ENCODE data around the gene FGF6. TPM values are rescaled to one million over a fixed set of nuclear protein-coding genes. Genes with fewer than 3 reads are reported as not detected.

The FGF6 gene
- total RNA-seq, 2 experiments from 2014 or later, result not detected

DNA sequence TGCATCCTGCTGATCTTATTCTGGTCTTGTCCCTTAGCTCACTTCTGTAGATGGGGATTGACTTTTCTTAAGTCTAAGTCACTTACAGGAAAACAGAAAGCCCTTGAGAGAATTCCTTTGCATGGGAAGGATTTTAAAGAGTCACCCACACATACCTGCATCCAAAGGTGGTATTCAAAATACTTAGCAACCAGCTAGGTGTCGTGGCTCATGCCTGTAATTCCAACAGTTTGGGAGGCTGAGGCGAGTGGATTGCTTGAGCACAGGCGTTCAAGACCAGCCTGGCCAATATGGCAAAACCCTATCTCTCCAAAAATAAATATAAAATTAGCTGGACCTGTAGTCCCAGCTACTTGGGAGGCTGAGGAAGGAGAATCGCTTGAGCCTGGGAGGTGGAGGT lies 14.2 kb downstream of the FGF6 start:
- DNase-seq (no peak), ATAC-seq (ENCODE audit: poor library complexity) (no peak)
- H3K27me3 Mint-ChIP-seq, result no peaks in the 10 kb centered on the region
- Histone ChIP-seq H3K36me3 (ENCODE audit: insufficient read depth, low read length) (no peaks in the 10 kb centered on the region), H3K4me1 (ENCODE audit: insufficient read depth, low read length) (no peaks in the 10 kb centered on the region), H3K4me3 (ENCODE audit: low read length) (no peak overlapping the region), H3K27ac (ENCODE audit: low read depth in 1 of 2, low read length in 2 of 2) (no peak overlapping the region), H3K27me3 (ENCODE audit: control insufficient read depth in 1 of 2, insufficient read depth in 2 of 2, low read length in 2 of 2) (no peaks in the 10 kb centered on the region), H3K9me3 (ENCODE audit: control insufficient read depth in 1 of 2, insufficient read depth in 1 of 2, low read length in 2 of 2) (no peaks in the 10 kb centered on the region)
- H3K4me3 Mint-ChIP-seq, result no peak overlapping the region
- no peaks in the 10 kb centered on the region for H3K36me3 Mint-ChIP-seq (ENCODE audit: low read depth)
- CTCF ChIA-PET, result no interaction called here
- intact Hi-C loops (cut with DNase I, micrococcal nuclease), result no loop called here
- TF ChIP-seq, protein P1, sequence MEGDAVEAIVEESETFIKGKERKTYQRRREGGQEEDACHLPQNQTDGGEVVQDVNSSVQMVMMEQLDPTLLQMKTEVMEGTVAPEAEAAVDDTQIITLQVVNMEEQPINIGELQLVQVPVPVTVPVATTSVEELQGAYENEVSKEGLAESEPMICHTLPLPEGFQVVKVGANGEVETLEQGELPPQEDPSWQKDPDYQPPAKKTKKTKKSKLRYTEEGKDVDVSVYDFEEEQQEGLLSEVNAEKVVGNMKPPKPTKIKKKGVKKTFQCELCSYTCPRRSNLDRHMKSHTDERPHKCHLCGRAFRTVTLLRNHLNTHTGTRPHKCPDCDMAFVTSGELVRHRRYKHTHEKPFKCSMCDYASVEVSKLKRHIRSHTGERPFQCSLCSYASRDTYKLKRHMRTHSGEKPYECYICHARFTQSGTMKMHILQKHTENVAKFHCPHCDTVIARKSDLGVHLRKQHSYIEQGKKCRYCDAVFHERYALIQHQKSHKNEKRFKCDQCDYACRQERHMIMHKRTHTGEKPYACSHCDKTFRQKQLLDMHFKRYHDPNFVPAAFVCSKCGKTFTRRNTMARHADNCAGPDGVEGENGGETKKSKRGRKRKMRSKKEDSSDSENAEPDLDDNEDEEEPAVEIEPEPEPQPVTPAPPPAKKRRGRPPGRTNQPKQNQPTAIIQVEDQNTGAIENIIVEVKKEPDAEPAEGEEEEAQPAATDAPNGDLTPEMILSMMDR (IDR thresholded peaks at IDR 0.05), result no peak
- no peak overlapping the region for H3K27ac Mint-ChIP-seq
- H3K4me1 Mint-ChIP-seq (ENCODE audit: low read depth), result no peaks in the 10 kb centered on the region
- POLR2A ChIA-PET, result no interaction called here
- H3K9me3 Mint-ChIP-seq, result no peaks in the 10 kb centered on the region

DNA sequence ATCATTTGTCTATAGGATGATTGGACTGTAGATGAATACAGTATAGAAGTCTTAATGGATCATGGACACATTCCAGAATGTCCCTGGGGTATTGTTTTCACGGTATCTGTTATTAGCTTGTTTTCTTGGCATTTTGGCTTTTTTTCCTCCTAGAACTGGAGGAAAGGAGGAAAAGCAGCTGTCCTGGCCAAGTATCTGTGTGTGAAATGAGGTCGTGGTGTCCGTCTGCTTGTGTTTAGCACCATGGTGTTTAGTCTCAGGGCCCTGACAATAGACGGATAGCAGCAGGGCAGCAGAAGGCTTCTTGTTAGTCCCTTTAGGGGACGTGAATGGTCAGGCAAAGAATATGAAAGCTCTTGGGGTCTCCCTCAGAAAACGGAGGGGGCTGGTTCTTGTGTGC lies 21.2 kb downstream of the FGF6 start:
- Histone ChIP-seq H3K4me3 (ENCODE audit: low read length) (no peak overlapping the region), H3K4me1 (ENCODE audit: insufficient read depth, low read length) (no peaks in the 10 kb centered on the region), H3K27me3 (ENCODE audit: control insufficient read depth in 1 of 2, insufficient read depth in 2 of 2, low read length in 2 of 2) (no peaks in the 10 kb centered on the region), H3K36me3 (ENCODE audit: insufficient read depth, low read length) (no peaks in the 10 kb centered on the region), H3K27ac (ENCODE audit: low read depth in 1 of 2, low read length in 2 of 2) (no peak overlapping the region), H3K9me3 (ENCODE audit: control insufficient read depth in 1 of 2, insufficient read depth in 1 of 2, low read length in 2 of 2) (no peaks in the 10 kb centered on the region)
- no peak for DNase-seq
- intact Hi-C loops (cut with DNase I, micrococcal nuclease), result loop anchor here in 1 of 2 experiments (1.0 kb wide), 1 partner anchor 100 kb away; no protein-coding TSS in a partner anchor
- Mint-ChIP-seq H3K36me3 (ENCODE audit: low read depth) (no peaks in the 10 kb centered on the region), H3K27ac (no peak overlapping the region), H3K4me1 (ENCODE audit: low read depth) (no peaks in the 10 kb centered on the region), H3K9me3 (no peaks in the 10 kb centered on the region), H3K4me3 (no peak overlapping the region), H3K27me3 (no peaks in the 10 kb centered on the region)
- TF ChIP-seq, protein P1 (IDR thresholded peaks at IDR 0.05), result no peak
- ChIA-PET POLR2A (no interaction called here), CTCF (no interaction called here)
- ATAC-seq (ENCODE audit: poor library complexity), result no peak

DNA sequence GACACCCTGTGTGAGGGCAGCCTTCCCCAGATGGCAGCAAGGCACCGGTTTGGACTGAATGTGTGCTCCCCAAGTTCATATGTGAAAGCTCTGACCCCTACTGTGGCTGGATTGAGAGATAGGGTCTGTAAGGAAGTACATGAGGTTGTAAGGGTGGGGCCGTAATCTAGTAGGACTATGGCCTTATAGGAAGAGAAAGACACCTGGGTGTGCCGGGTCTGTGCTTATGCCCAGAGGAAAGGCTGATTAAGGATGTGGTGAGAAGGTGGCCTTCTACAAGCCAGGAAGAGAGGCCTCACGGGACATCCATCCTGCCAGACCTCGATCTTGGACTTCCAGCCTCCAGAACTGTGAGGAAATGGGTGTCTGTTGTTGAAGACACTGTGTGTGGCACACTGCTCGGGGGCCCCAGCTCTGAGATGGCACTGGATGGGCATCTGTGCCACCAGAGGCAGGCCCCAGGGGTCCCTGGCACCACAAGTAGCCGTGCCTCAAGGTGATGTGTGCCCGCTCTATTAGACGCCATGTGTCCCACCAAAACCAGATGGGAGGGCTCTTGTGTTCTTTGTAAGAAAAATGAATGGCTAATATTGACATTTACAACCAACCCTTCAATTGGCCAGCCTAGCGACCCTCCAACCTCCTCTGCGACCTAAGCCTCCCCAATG lies 22.0 kb downstream of the FGF6 start:
- no peak overlapping the region for H3K4me3 ChIP-seq (ENCODE audit: low read length)
- no peaks in the 10 kb centered on the region for H3K9me3 Mint-ChIP-seq
- H3K27me3 ChIP-seq (ENCODE audit: control insufficient read depth in 1 of 2, insufficient read depth in 2 of 2, low read length in 2 of 2), result no peaks in the 10 kb centered on the region
- H3K36me3 Mint-ChIP-seq (ENCODE audit: low read depth), result no peaks in the 10 kb centered on the region
- TF ChIP-seq, protein P1 (IDR thresholded peaks at IDR 0.05), result no peak
- no peak overlapping the region for H3K27ac Mint-ChIP-seq
- H3K4me3 Mint-ChIP-seq, result no peak overlapping the region
- no peak for DNase-seq
- intact Hi-C loops (cut with DNase I, micrococcal nuclease), result loop anchor here in 1 of 2 experiments (1.0 kb wide), 1 partner anchor 101 kb away; no protein-coding TSS in a partner anchor
- H3K27me3 Mint-ChIP-seq, result peaks cover 4% of the 10 kb centered on the region
- ATAC-seq (ENCODE audit: poor library complexity), result no peak
- H3K9me3 ChIP-seq (ENCODE audit: control insufficient read depth in 1 of 2, insufficient read depth in 1 of 2, low read length in 2 of 2), result no peaks in the 10 kb centered on the region
- POLR2A ChIA-PET, result no interaction called here
- no peaks in the 10 kb centered on the region for H3K4me1 Mint-ChIP-seq (ENCODE audit: low read depth)
- no peaks in the 10 kb centered on the region for H3K36me3 ChIP-seq (ENCODE audit: insufficient read depth, low read length)
- CTCF ChIA-PET, result no interaction called here
- H3K4me1 ChIP-seq (ENCODE audit: insufficient read depth, low read length), result no peaks in the 10 kb centered on the region
- H3K27ac ChIP-seq (ENCODE audit: low read depth in 1 of 2, low read length in 2 of 2), result no peak overlapping the region
